Keratinocyte (primary cell): Measurements from ENCODE around the gene DCAF11. TPM values are rescaled to one million over a fixed set of nuclear protein-coding genes. Genes with fewer than 3 reads are reported as not detected.

Experiments used
- DNase-seq: peaks from one replicate; pipeline ENCODE4 v3.0.0-alpha.2; 2011; ENCODE audit warnings: low read depth, missing footprints, low spot score
- FAIRE-seq: peaks from 2 replicates; lab custom pipeline; 2011; peaks lifted over from hg19 to GRCh38; lab: Jason Lieb, UNC
- H2AFZ ChIP-seq: 2 replicates; pipeline ENCODE4 v1.6.0; 2012; ENCODE audit warnings: low read length, control low read depth, inconsistent platforms; ENCODE audit not compliant: control insufficient read depth
- H3K27ac ChIP-seq: 2 replicates; pipeline ENCODE4 v1.5.1; 2011; ENCODE audit warnings: low read length; ENCODE audit not compliant: control insufficient read depth, insufficient read depth
- H3K27me3 ChIP-seq: 3 replicates; pipeline ENCODE4 v1.6.0; 2011; ENCODE audit warnings: low read length; ENCODE audit not compliant: control insufficient read depth, insufficient read depth; ENCODE audit errors: extremely low read depth
- H3K36me3 ChIP-seq, 2 experiments: 2 replicates in 1 of 2; 3 replicates in 1 of 2; pipeline ENCODE4 v1.5.1; 2011; ENCODE audit warnings: low read length in 2 of 2, mild to moderate bottlenecking in 1 of 2; ENCODE audit not compliant: control insufficient read depth in 2 of 2, insufficient read depth in 2 of 2; ENCODE audit errors: extremely low read depth in 1 of 2
- H3K4me1 ChIP-seq: 3 replicates; pipeline ENCODE4 v1.5.1; 2011; ENCODE audit warnings: low read length; ENCODE audit not compliant: control insufficient read depth, insufficient read depth; ENCODE audit errors: extremely low read depth
- H3K4me2 ChIP-seq: 3 replicates; pipeline ENCODE4 v1.6.0; 2011; ENCODE audit warnings: low read depth, low read length; ENCODE audit not compliant: control insufficient read depth, insufficient read depth; ENCODE audit errors: extremely low read depth
- H3K4me3 ChIP-seq, 3 experiments: fragments of 200-600 bp in 1 of 3; sonication (generic) in 1 of 3; 2 replicates in 2 of 3; 3 replicates in 1 of 3; pipeline ENCODE4 v1.5.1; 2011 to 2016; ENCODE audit warnings: low read length in 3 of 3, mild to moderate bottlenecking in 3 of 3, control low read depth in 2 of 3, inconsistent platforms in 1 of 3, low read depth in 1 of 3, mixed read lengths in 1 of 3, mixed run types in 1 of 3, moderate library complexity in 1 of 3; ENCODE audit not compliant: control insufficient read depth in 2 of 3, insufficient read depth in 2 of 3; ENCODE audit errors: extremely low read depth in 1 of 3
- H3K79me2 ChIP-seq: 2 replicates; pipeline ENCODE4 v1.6.0; 2012; ENCODE audit warnings: low read length; ENCODE audit not compliant: control insufficient read depth, insufficient read depth
- H3K9ac ChIP-seq: 3 replicates; pipeline ENCODE4 v1.6.0; 2011; ENCODE audit warnings: low read length; ENCODE audit not compliant: control insufficient read depth, insufficient read depth; ENCODE audit errors: extremely low read depth
- H3K9me1 ChIP-seq: 3 replicates; pipeline ENCODE4 v1.6.0; 2011; ENCODE audit warnings: low read length; ENCODE audit not compliant: control insufficient read depth, insufficient read depth; ENCODE audit errors: extremely low read depth
- H3K9me3 ChIP-seq: 2 replicates; pipeline ENCODE4 v1.5.1; 2012; ENCODE audit warnings: low read depth, low read length; ENCODE audit not compliant: control insufficient read depth
- H4K20me1 ChIP-seq: 3 replicates; pipeline ENCODE4 v1.6.0; 2011; ENCODE audit warnings: low read length; ENCODE audit not compliant: control insufficient read depth, insufficient read depth; ENCODE audit errors: extremely low read depth
- CTCF ChIP-seq, 3 experiments: IDR thresholded peaks in 1 of 3; conservative IDR thresholded peaks in 1 of 3; optimal IDR thresholded peaks in 1 of 3; 2 replicates in 2 of 3; 3 replicates in 1 of 3; pipeline versions ENCODE3 to v1.5.1; 2011; ENCODE audit warnings: low read length in 3 of 3, mild to moderate bottlenecking in 3 of 3, moderate library complexity in 2 of 3, control low read depth in 1 of 3, inconsistent platforms in 1 of 3; ENCODE audit not compliant: insufficient read depth in 2 of 3; ENCODE audit errors: extremely low read depth in 1 of 3
- EZH2 ChIP-seq: IDR thresholded peaks from one replicate; pipeline ENCODE4 v1.6.1; 2012; ENCODE audit warnings: inconsistent platforms, mild to moderate bottlenecking, low read length, moderate library complexity
- dilution Hi-C: fragments of 300-500 bp; cut with MboI; formaldehyde crosslinking; loops from one replicate; pipeline ENCODE4 v1.7.0; 2020; ENCODE audit warnings: low sequenced_read_pairs; ENCODE audit not compliant: extremely low pct_ligation_motif_present
- polyA plus RNA-seq, 5 experiments: library from polyadenylated mRNA; depleted of rRNA in 3 of 5; stranded (reverse) in 3 of 5; stranded (forward) in 1 of 5; unstranded in 1 of 5; fragments of >200 nt; gene quantifications; 1 replicate in 1 of 5; 2 replicates in 3 of 5; 3 replicates in 1 of 5; pipeline versions ENCODE4 v1.2.1 to v1.2.3, GENCODE V29; 2011 to 2012; ENCODE audit warnings: missing spikeins in 2 of 5, low read depth in 1 of 5, low replicate concordance in 1 of 5

DCAF11 gene
- polyA plus RNA-seq, 1 donor (not counting 4 experiments of a cell fraction or from before 2014, with no cell fraction given), result 25.9 TPM

- Histone ChIP-seq H3K9me1 (no peaks in the 10 kb centered on the region), H3K36me3 (peaks cover 0 to 5% of the 10 kb centered on the region in 2 experiments), H2AFZ (no peak overlapping the region), H3K27ac (no peak overlapping the region), H4K20me1 (no peaks in the 10 kb centered on the region), H3K79me2 (no peaks in the 10 kb centered on the region), H3K9ac (no peak overlapping the region), H3K4me1 (no peaks in the 10 kb centered on the region), H3K27me3 (no peaks in the 10 kb centered on the region), H3K4me2 (no peak overlapping the region), H3K9me3 (no peaks in the 10 kb centered on the region), H3K4me3 (no peak overlapping the region)
- DNase-seq (no peak), FAIRE-seq (no peak)
- dilution Hi-C loops, result no loop called here
- no peak for TF ChIP-seq EZH2
- TF ChIP-seq CTCF (optimal IDR thresholded peaks at IDR 0.05 in 1 of 3, IDR thresholded peaks at IDR 0.05 in 1 of 3, conservative IDR thresholded peaks at IDR 0.05 in 1 of 3; ENCODE audit: extremely low read depth in 1 of 3, insufficient read depth in 2 of 3, low read length in 3 of 3), result no peak
Observed at GRCh38 chr14:24126939-24127338, 12.4 kb downstream of the DCAF11 start.

- Histone ChIP-seq H2AFZ (no peak overlapping the region), H3K36me3 (peaks cover 0 to 2% of the 10 kb centered on the region in 2 experiments), H3K9me3 (no peaks in the 10 kb centered on the region), H3K79me2 (no peaks in the 10 kb centered on the region), H3K4me1 (peaks cover 7% of the 10 kb centered on the region), H3K9me1 (no peaks in the 10 kb centered on the region), H3K27me3 (no peaks in the 10 kb centered on the region), H3K4me3 (no peak overlapping the region), H3K27ac (no peak overlapping the region), H3K9ac (no peak overlapping the region), H4K20me1 (no peaks in the 10 kb centered on the region), H3K4me2 (no peak overlapping the region)
- FAIRE-seq (no peak), DNase-seq (no peak)
- dilution Hi-C loops, result no loop called here
- no peak for TF ChIP-seq CTCF (optimal IDR thresholded peaks at IDR 0.05 in 1 of 3, IDR thresholded peaks at IDR 0.05 in 1 of 3, conservative IDR thresholded peaks at IDR 0.05 in 1 of 3; ENCODE audit: extremely low read depth in 1 of 3, insufficient read depth in 2 of 3, low read length in 3 of 3)
- TF ChIP-seq EZH2, result no peak
Observed at GRCh38 chr14:24127673-24128072, 13.1 kb downstream of the DCAF11 start.
